22Rv1 (cell line): ENCODE data around the gene IRX5.

Experiments
- CTCF ChIP-seq: fragments of 450-650 bp; IDR thresholded peaks from 2 replicates; pipeline ENCODE4 v1.5.1; 2017; ENCODE audit warnings: mild to moderate bottlenecking
- ZFX ChIP-seq: fragments of 450-650 bp; IDR thresholded peaks from 2 replicates; pipeline ENCODE4 v1.6.1; 2017; ENCODE audit warnings: antibody characterized with exemption, borderline replicate concordance

DNA sequence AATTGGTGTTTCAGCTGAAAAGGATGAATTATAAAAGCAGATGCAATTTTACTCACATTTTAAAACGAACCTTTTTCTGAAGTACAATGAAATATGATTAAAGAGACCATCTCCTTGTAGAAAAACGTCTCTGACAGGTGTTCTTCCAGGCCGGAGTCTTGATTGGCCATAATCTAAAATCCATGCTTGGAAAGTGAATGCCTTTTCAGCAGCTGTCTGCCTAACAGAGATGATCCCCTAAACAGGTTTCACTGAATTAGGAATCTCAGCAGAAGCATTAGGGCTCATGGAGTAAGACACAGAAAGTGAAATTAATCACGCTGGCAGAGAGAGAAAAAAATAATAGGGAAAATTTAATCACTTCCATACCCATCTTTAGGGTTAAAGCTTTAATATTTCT lies 39.3 kb upstream of the IRX5 start:
- TF ChIP-seq CTCF (no peak), ZFX (no peak)
